ENCODE data around the gene CAPN9. TPM values are rescaled to one million over a fixed set of nuclear protein-coding genes. Genes with fewer than 3 reads are reported as not detected.
"Not testable (repeated sequence)": the region's sequence is repeated elsewhere in the genome, so short reads cannot be mapped to it uniquely, and the experiment has no call there.

The CAPN9 gene
- polyA plus RNA-seq (ENCODE audit: insufficient read depth in 1 of 5, insufficient read length in 5 of 5, low replicate concordance in 1 of 5) = 1 to 10 TPM; 1.0 to 2.8 (median 1.1) TPM
- long read RNA-seq, donor 1, partial matches to known transcripts = 52 of 134 reads
- long read RNA-seq, donor 1, other reads (novel, unspliced or antisense) = 82 of 134 reads
- long read RNA-seq, donor 2, partial matches to known transcripts = 0 of 28 reads
- long read RNA-seq, donor 2, other reads (novel, unspliced or antisense) = 28 of 28 reads
- long read RNA-seq, donor 3 = 0 reads
- long read RNA-seq, donor 4 = 0 reads
- long read RNA-seq, donor 5, partial matches to known transcripts = 50 of 109 reads
- long read RNA-seq, donor 5, other reads (novel, unspliced or antisense) = 59 of 109 reads
- long read RNA-seq, donor 6 = 0 reads
- long read RNA-seq, donor 7 = 0 reads
- long read RNA-seq, donor 8 = 0 reads

- no peak for DNase-seq
These were observed at the start of gene CAPN9 for GRCh38 chr1:230747127-230747730. Gene CAPN9 (plus strand): TSS chr1:230747388. CDS start chr1:230747497, 109 bp downstream.

GRCh38 chr1:230698130-230698529 is 49.1 kb upstream of the CAPN9 start:
- DNase-seq = no peak

- not testable (repeated sequence) for DNase-seq
These were observed 48.2 kb upstream of the CAPN9 start for GRCh38 chr1:230698964-230699363.

GRCh38 chr1:230699716-230700115 is 47.5 kb upstream of the CAPN9 start:
- no peak for DNase-seq

- no peak for DNase-seq
These were observed 47.1 kb upstream of the CAPN9 start for GRCh38 chr1:230700132-230700531.

- DNase-seq = no peak
These were observed 45.8 kb upstream of the CAPN9 start for GRCh38 chr1:230701434-230701833.

- DNase-seq = no peak
These were observed 45.1 kb upstream of the CAPN9 start for GRCh38 chr1:230701895-230702768.

- DNase-seq = no peak
These were observed 44.1 kb upstream of the CAPN9 start for GRCh38 chr1:230702934-230703678.

- DNase-seq = no peak
These were observed 43.4 kb upstream of the CAPN9 start for GRCh38 chr1:230703679-230704385.

- DNase-seq = no peak
These were observed 42.4 kb upstream of the CAPN9 start for GRCh38 chr1:230704830-230705229.

GRCh38 chr1:230705289-230706019 is 41.7 kb upstream of the CAPN9 start:
- no peak for DNase-seq

GRCh38 chr1:230706020-230706699 is 41.0 kb upstream of the CAPN9 start:
- DNase-seq = no peak

GRCh38 chr1:230706887-230707731 is 40.1 kb upstream of the CAPN9 start:
- DNase-seq = no peak

- no peak for DNase-seq
These were observed 39.2 kb upstream of the CAPN9 start for GRCh38 chr1:230707732-230708630.

GRCh38 chr1:230708631-230709580 is 38.3 kb upstream of the CAPN9 start:
- no peak for DNase-seq
